Measurements from ENCODE around the gene NUP205.

DNA sequence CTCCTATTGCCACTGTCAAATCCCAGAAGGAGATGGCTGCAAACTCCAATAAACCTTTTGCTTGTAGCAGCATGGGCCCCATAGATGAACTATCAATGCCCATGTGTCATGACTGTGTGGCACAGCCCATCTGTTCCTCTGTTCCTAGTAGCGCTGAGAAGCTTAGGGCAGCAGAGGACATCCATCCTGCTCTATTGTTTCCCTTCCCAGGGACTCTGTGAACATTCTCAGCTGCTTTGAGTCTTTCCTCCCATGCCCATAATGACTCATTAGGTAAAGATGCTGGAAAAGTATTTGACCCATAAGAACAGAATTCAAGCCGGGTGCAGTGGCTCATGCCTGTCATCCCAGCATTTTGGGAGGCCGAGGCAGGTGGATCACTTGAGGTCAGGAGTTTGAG, 132.8 kb downstream of the NUP205 start:
- TF ChIP-seq, protein P1, sequence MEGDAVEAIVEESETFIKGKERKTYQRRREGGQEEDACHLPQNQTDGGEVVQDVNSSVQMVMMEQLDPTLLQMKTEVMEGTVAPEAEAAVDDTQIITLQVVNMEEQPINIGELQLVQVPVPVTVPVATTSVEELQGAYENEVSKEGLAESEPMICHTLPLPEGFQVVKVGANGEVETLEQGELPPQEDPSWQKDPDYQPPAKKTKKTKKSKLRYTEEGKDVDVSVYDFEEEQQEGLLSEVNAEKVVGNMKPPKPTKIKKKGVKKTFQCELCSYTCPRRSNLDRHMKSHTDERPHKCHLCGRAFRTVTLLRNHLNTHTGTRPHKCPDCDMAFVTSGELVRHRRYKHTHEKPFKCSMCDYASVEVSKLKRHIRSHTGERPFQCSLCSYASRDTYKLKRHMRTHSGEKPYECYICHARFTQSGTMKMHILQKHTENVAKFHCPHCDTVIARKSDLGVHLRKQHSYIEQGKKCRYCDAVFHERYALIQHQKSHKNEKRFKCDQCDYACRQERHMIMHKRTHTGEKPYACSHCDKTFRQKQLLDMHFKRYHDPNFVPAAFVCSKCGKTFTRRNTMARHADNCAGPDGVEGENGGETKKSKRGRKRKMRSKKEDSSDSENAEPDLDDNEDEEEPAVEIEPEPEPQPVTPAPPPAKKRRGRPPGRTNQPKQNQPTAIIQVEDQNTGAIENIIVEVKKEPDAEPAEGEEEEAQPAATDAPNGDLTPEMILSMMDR (IDR thresholded peaks at IDR 0.05; ENCODE audit: low read depth, low read length) = no peak
- TF ChIP-seq EZH2phosphoT487 (IDR thresholded peaks at IDR 0.05; ENCODE audit: low read depth) = no peak
